HFFc6 (cell line): ENCODE results near the gene PDE6G. TPM values are rescaled to one million over a fixed set of nuclear protein-coding genes. Genes with fewer than 3 reads are reported as not detected.

ENCODE experiments used
- DNase-seq: peaks from one replicate; pipeline ENCODE4 v3.0.0-alpha.2; 2018
- H3K27ac Mint-ChIP-seq: 2 replicates; pipeline ENCODE4 v1.8.0; 2020; ENCODE audit warnings: mild to moderate bottlenecking, mixed read lengths
- H3K27me3 Mint-ChIP-seq: 2 replicates; pipeline ENCODE4 v1.8.0; 2021; ENCODE audit warnings: mild to moderate bottlenecking, moderate library complexity, mixed read lengths; ENCODE audit not compliant: insufficient read depth
- H3K36me3 Mint-ChIP-seq: 2 replicates; pipeline ENCODE4 v1.8.0; 2021; ENCODE audit warnings: low read depth, mixed read lengths
- H3K4me1 Mint-ChIP-seq: 2 replicates; pipeline ENCODE4 v1.8.0; 2020; ENCODE audit warnings: low read depth, mixed read lengths
- H3K4me3 Mint-ChIP-seq: 2 replicates; pipeline ENCODE4 v1.8.0; 2020; ENCODE audit warnings: mild to moderate bottlenecking, moderate library complexity, mixed read lengths
- H3K9me3 Mint-ChIP-seq: 2 replicates; pipeline ENCODE4 v1.8.0; 2020; ENCODE audit warnings: mild to moderate bottlenecking, mixed read lengths
- total RNA-seq, 6 experiments: library from RNA; stranded (reverse); fragmentation: NEBNext Ultra II Directional; extraction: Animal tissue kit (Norgen Biotek cat#: 25700); gene quantifications; 2 replicates in 1 of 6; 3 replicates in 5 of 6; pipeline ENCODE4 v1.2.3, GENCODE V29; 2021
- TF ChIP-seq, protein P1 (sequence below): fragments of 200-600 bp; sonication (generic); IDR thresholded peaks from 2 replicates; pipeline ENCODE4 v1.5.0; 2021; ENCODE audit warnings: antibody characterized with exemption, mild to moderate bottlenecking

PDE6G gene
- total RNA-seq, 6 experiments from 2014 or later = 0.37 to 0.76 (median 0.57) TPM; not detected in 1

GRCh38 chr17:81695801-81696200 lies 39.5 kb upstream of the PDE6G start:
- TF ChIP-seq, protein P1, sequence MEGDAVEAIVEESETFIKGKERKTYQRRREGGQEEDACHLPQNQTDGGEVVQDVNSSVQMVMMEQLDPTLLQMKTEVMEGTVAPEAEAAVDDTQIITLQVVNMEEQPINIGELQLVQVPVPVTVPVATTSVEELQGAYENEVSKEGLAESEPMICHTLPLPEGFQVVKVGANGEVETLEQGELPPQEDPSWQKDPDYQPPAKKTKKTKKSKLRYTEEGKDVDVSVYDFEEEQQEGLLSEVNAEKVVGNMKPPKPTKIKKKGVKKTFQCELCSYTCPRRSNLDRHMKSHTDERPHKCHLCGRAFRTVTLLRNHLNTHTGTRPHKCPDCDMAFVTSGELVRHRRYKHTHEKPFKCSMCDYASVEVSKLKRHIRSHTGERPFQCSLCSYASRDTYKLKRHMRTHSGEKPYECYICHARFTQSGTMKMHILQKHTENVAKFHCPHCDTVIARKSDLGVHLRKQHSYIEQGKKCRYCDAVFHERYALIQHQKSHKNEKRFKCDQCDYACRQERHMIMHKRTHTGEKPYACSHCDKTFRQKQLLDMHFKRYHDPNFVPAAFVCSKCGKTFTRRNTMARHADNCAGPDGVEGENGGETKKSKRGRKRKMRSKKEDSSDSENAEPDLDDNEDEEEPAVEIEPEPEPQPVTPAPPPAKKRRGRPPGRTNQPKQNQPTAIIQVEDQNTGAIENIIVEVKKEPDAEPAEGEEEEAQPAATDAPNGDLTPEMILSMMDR = no peak
- Mint-ChIP-seq H3K9me3 (no peaks in the 10 kb centered on the region), H3K36me3 (peaks cover 24% of the 10 kb centered on the region), H3K4me1 (peaks cover 2% of the 10 kb centered on the region), H3K27ac (no peak overlapping the region), H3K4me3 (no peak overlapping the region), H3K27me3 (peaks cover 3% of the 10 kb centered on the region)
- no peak for DNase-seq

GRCh38 chr17:81695211-81695610 lies 38.9 kb upstream of the PDE6G start:
- H3K36me3 Mint-ChIP-seq = peaks cover 24% of the 10 kb centered on the region
- peaks cover 2% of the 10 kb centered on the region for H3K27me3 Mint-ChIP-seq
- TF ChIP-seq, protein P1 = no peak
- no peaks in the 10 kb centered on the region for H3K9me3 Mint-ChIP-seq
- no peak overlapping the region for H3K4me3 Mint-ChIP-seq
- H3K27ac Mint-ChIP-seq = no peak overlapping the region
- no peak for DNase-seq
- no peaks in the 10 kb centered on the region for H3K4me1 Mint-ChIP-seq

GRCh38 chr17:81694810-81695209 lies 38.5 kb upstream of the PDE6G start:
- DNase-seq = no peak
- no peak overlapping the region for H3K4me3 Mint-ChIP-seq

DNA sequence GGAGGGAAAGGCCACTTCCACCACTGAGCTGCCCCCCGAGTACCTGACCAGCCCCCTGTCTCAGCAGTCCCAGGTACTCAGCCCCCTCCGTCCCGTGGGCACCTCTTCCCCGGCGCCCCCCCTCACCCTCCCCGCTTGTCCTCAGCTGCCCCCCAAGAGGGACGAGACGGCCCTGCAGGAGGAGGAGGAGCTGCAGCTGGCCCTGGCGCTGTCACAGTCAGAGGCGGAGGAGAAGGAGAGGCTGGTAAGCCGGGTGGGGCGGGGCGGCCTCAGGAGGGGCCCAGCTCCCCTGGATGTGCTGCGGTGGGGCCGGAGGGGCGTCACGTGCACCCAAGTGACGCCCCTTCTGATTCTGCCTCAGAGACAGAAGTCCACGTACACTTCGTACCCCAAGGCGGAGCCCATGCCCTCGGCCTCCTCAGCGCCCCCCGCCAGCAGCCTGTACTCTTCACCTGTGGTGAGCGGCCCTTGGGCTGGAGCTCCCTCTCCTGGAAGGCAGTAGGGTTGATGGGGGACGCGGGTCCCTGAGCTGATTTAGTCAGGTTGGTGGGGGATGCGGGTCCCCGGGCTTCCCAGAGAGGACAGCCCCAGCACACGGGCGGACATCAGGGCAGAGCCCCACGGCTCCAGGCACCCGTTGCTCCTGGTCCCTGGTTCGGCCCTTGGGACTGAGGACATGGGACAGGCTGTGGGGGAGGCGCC lies 37.3 kb upstream of the PDE6G start:
- no peak for DNase-seq
- Mint-ChIP-seq H3K36me3 (peaks cover 19% of the 10 kb centered on the region), H3K27me3 (peaks cover 4% of the 10 kb centered on the region), H3K27ac (no peak overlapping the region), H3K9me3 (no peaks in the 10 kb centered on the region), H3K4me1 (no peaks in the 10 kb centered on the region), H3K4me3 (no peak overlapping the region)
- TF ChIP-seq, protein P1 = peak; percentile 21; the same call in 1 of the 2 replicates

More at GRCh38 chr17:81694810-81695209, 38.5 kb upstream of the PDE6G start:
- no peaks in the 10 kb centered on the region for H3K9me3 Mint-ChIP-seq
- H3K27me3 Mint-ChIP-seq = peaks cover 2% of the 10 kb centered on the region
- peaks cover 24% of the 10 kb centered on the region for H3K36me3 Mint-ChIP-seq
- no peaks in the 10 kb centered on the region for H3K4me1 Mint-ChIP-seq
- H3K27ac Mint-ChIP-seq = no peak overlapping the region
- TF ChIP-seq, protein P1 = no peak

DNA sequence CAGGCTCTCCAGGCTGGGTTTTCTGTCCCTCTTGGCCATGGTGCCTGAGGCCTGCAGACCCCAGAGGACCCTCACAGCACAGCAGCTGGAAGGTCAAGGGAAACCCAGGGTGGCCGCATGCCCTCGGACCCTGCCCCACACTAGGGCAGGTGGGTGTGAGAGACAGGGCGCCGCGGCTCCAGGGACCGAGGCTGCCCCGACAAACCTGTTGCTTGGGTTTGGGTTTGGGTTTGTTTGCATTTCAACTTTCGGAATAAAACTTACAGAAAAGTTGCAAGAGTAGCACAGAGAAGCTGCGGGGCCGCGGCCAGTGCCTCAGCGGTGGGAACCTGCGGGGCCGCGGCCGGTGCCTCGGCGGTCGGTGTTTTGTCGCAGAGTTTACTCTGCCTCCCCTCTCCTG lies 35.3 kb upstream of the PDE6G start:
- no peak overlapping the region for H3K27ac Mint-ChIP-seq
- TF ChIP-seq, protein P1 = no peak
- peaks cover 7% of the 10 kb centered on the region for H3K27me3 Mint-ChIP-seq
- H3K9me3 Mint-ChIP-seq = no peaks in the 10 kb centered on the region
- H3K36me3 Mint-ChIP-seq = peaks cover 4% of the 10 kb centered on the region; the same call in 1 of the 2 replicates
- H3K4me1 Mint-ChIP-seq = no peaks in the 10 kb centered on the region
- no peak overlapping the region for H3K4me3 Mint-ChIP-seq
- no peak for DNase-seq
